Astrocyte (in vitro differentiated cells and primary cell): ENCODE results near the gene CADPS. TPM values are rescaled to one million over a fixed set of nuclear protein-coding genes. Genes with fewer than 3 reads are reported as not detected.

Experiments
- DNase-seq: peaks from one replicate; pipeline ENCODE4 v3.0.0-alpha.2; 2010; ENCODE audit warnings: low read depth
- FAIRE-seq: peaks from 2 replicates; lab custom pipeline; 2011; peaks lifted over from hg19 to GRCh38; lab: Jason Lieb, UNC
- H2AFZ ChIP-seq: 2 replicates; pipeline ENCODE4 v1.6.0; 2012; ENCODE audit warnings: low read depth, low read length, inconsistent platforms
- H3K27ac ChIP-seq: 2 replicates; pipeline ENCODE4 v1.5.1; 2011; ENCODE audit warnings: low read depth, low read length, inconsistent platforms
- H3K27me3 ChIP-seq: 2 replicates; pipeline ENCODE4 v1.6.0; 2011; ENCODE audit warnings: low read length, inconsistent platforms; ENCODE audit not compliant: insufficient read depth
- H3K36me3 ChIP-seq: 2 replicates; pipeline ENCODE4 v1.5.1; 2011; ENCODE audit warnings: low read length, inconsistent platforms; ENCODE audit not compliant: insufficient read depth
- H3K4me1 ChIP-seq: 2 replicates; pipeline ENCODE4 v1.5.1; 2011; ENCODE audit warnings: low read length, inconsistent platforms; ENCODE audit not compliant: insufficient read depth
- H3K4me2 ChIP-seq: 2 replicates; pipeline ENCODE4 v1.6.0; 2012; ENCODE audit warnings: low read length, inconsistent platforms
- H3K4me3 ChIP-seq: 2 replicates; pipeline ENCODE4 v1.5.1; 2011; ENCODE audit warnings: low read depth, mild to moderate bottlenecking, low read length, inconsistent platforms; ENCODE audit not compliant: insufficient read depth
- H3K79me2 ChIP-seq: 2 replicates; pipeline ENCODE4 v1.6.0; 2012; ENCODE audit warnings: mild to moderate bottlenecking, low read length, inconsistent platforms; ENCODE audit not compliant: insufficient read depth
- H3K9ac ChIP-seq: 2 replicates; pipeline ENCODE4 v1.6.0; 2012; ENCODE audit warnings: mild to moderate bottlenecking, low read length, inconsistent platforms
- H3K9me3 ChIP-seq: 2 replicates; pipeline ENCODE4 v1.5.1; 2012; ENCODE audit warnings: low read depth, mild to moderate bottlenecking, low read length, inconsistent platforms; ENCODE audit not compliant: insufficient read depth
- H4K20me1 ChIP-seq: 2 replicates; pipeline ENCODE4 v1.6.0; 2012; ENCODE audit warnings: low read length, inconsistent platforms; ENCODE audit not compliant: insufficient read depth
- H3K27ac Mint-ChIP-seq: one replicate; pipeline ENCODE4 v1.8.0; 2021; ENCODE audit warnings: mild to moderate bottlenecking, mixed read lengths; ENCODE audit not compliant: unreplicated experiment
- H3K27me3 Mint-ChIP-seq: one replicate; pipeline ENCODE4 v1.8.0; 2021; ENCODE audit warnings: low read depth, mixed read lengths; ENCODE audit not compliant: unreplicated experiment
- H3K36me3 Mint-ChIP-seq: one replicate; pipeline ENCODE4 v1.8.0; 2021; ENCODE audit warnings: low read depth, mixed read lengths; ENCODE audit not compliant: unreplicated experiment
- H3K4me1 Mint-ChIP-seq: one replicate; pipeline ENCODE4 v1.8.0; 2021; ENCODE audit warnings: low read depth, mixed read lengths; ENCODE audit not compliant: unreplicated experiment
- H3K4me3 Mint-ChIP-seq: one replicate; pipeline ENCODE4 v1.8.0; 2021; ENCODE audit warnings: mild to moderate bottlenecking, moderate library complexity, mixed read lengths; ENCODE audit not compliant: unreplicated experiment
- H3K9me3 Mint-ChIP-seq: one replicate; pipeline ENCODE4 v1.8.0; 2021; ENCODE audit warnings: mild to moderate bottlenecking, mixed read lengths; ENCODE audit not compliant: unreplicated experiment
- EZH2 ChIP-seq: IDR thresholded peaks from 2 replicates; pipeline ENCODE4 v1.6.1; 2012; ENCODE audit warnings: mild to moderate bottlenecking, low read length, inconsistent platforms; ENCODE audit not compliant: insufficient read depth
- total RNA-seq: library from RNA; stranded (reverse); gene quantifications from 2 replicates; pipeline ENCODE4 v1.2.1, GENCODE V29; 2021
- TF ChIP-seq, protein P1 (sequence below): IDR thresholded peaks from 2 replicates; pipeline ENCODE4 v1.5.1; 2011; ENCODE audit warnings: low read depth, mild to moderate bottlenecking, inconsistent platforms, low read length, moderate library complexity; ENCODE audit not compliant: insufficient read depth

Gene CADPS
- total RNA-seq, 1 donor from 2014 or later = 5.4 TPM

GRCh38 chr3:62898530-62899496, 23.6 kb upstream of the CADPS start:
- Mint-ChIP-seq H3K4me3 (no peak overlapping the region), H3K9me3 (no peaks in the 10 kb centered on the region), H3K27me3 (peaks cover 7% of the 10 kb centered on the region), H3K36me3 (no peaks in the 10 kb centered on the region), H3K4me1 (peaks cover 7% of the 10 kb centered on the region), H3K27ac (no peak overlapping the region)
- Histone ChIP-seq H4K20me1 (no peaks in the 10 kb centered on the region), H2AFZ (no peak overlapping the region), H3K36me3 (no peaks in the 10 kb centered on the region), H3K79me2 (no peaks in the 10 kb centered on the region), H3K4me1 (no peaks in the 10 kb centered on the region), H3K4me2 (no peak overlapping the region), H3K9me3 (no peaks in the 10 kb centered on the region), H3K27me3 (no peaks in the 10 kb centered on the region), H3K4me3 (no peak overlapping the region), H3K27ac (no peak overlapping the region), H3K9ac (no peak overlapping the region)
- TF ChIP-seq EZH2 = no peak
- TF ChIP-seq, protein P1, sequence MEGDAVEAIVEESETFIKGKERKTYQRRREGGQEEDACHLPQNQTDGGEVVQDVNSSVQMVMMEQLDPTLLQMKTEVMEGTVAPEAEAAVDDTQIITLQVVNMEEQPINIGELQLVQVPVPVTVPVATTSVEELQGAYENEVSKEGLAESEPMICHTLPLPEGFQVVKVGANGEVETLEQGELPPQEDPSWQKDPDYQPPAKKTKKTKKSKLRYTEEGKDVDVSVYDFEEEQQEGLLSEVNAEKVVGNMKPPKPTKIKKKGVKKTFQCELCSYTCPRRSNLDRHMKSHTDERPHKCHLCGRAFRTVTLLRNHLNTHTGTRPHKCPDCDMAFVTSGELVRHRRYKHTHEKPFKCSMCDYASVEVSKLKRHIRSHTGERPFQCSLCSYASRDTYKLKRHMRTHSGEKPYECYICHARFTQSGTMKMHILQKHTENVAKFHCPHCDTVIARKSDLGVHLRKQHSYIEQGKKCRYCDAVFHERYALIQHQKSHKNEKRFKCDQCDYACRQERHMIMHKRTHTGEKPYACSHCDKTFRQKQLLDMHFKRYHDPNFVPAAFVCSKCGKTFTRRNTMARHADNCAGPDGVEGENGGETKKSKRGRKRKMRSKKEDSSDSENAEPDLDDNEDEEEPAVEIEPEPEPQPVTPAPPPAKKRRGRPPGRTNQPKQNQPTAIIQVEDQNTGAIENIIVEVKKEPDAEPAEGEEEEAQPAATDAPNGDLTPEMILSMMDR = no peak
- DNase-seq (no peak), FAIRE-seq (no peak)

DNA sequence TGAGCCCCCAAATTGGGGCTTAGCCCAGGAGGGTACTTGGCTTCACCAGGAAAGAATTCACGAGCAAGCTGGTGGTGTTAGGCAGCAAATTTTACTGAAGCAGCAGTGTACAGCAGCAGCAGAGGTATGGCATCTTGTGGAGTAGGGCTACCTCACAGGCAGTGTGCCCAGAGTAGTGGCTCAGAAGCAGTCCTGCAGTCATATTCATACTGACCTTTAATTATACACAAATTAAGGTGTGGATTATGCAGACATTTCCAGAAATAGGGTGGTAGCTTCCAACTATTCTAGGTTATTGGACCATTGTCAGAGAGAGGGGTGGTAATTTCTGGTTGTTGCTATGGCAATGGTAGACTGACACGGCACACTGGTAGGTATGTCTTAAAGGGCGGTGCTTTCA, 20.7 kb upstream of the CADPS start:
- Histone ChIP-seq H3K36me3 (no peaks in the 10 kb centered on the region), H2AFZ (no peak overlapping the region), H4K20me1 (no peaks in the 10 kb centered on the region), H3K4me2 (no peak overlapping the region), H3K4me3 (no peak overlapping the region), H3K9ac (no peak overlapping the region), H3K9me3 (no peaks in the 10 kb centered on the region), H3K4me1 (no peaks in the 10 kb centered on the region), H3K27me3 (no peaks in the 10 kb centered on the region), H3K27ac (no peak overlapping the region), H3K79me2 (no peaks in the 10 kb centered on the region)
- H3K36me3 Mint-ChIP-seq = no peaks in the 10 kb centered on the region
- TF ChIP-seq EZH2 = no peak
- TF ChIP-seq, protein P1 = no peak
- H3K4me1 Mint-ChIP-seq = peaks cover 7% of the 10 kb centered on the region
- H3K27me3 Mint-ChIP-seq = no peaks in the 10 kb centered on the region
- FAIRE-seq (no peak), DNase-seq (no peak)
- no peaks in the 10 kb centered on the region for H3K9me3 Mint-ChIP-seq
- H3K27ac Mint-ChIP-seq = no peak overlapping the region
- H3K4me3 Mint-ChIP-seq = no peak overlapping the region

- TF ChIP-seq EZH2 = no peak
- TF ChIP-seq, protein P1 = no peak
- Histone ChIP-seq H3K27ac (no peak overlapping the region), H3K36me3 (no peaks in the 10 kb centered on the region), H2AFZ (no peak overlapping the region), H3K4me3 (no peak overlapping the region), H3K4me2 (no peak overlapping the region), H3K79me2 (no peaks in the 10 kb centered on the region), H3K9me3 (no peaks in the 10 kb centered on the region), H3K9ac (no peak overlapping the region), H4K20me1 (no peaks in the 10 kb centered on the region), H3K4me1 (no peaks in the 10 kb centered on the region), H3K27me3 (no peaks in the 10 kb centered on the region)
- no peaks in the 10 kb centered on the region for H3K9me3 Mint-ChIP-seq
- DNase-seq (no peak), FAIRE-seq (no peak)
- H3K27ac Mint-ChIP-seq = no peak overlapping the region
- H3K36me3 Mint-ChIP-seq = no peaks in the 10 kb centered on the region
- no peaks in the 10 kb centered on the region for H3K4me1 Mint-ChIP-seq
- H3K27me3 Mint-ChIP-seq = peaks cover 2% of the 10 kb centered on the region
- H3K4me3 Mint-ChIP-seq = no peak overlapping the region
These were observed 17.7 kb upstream of the CADPS start for GRCh38 chr3:62892951-62893350.
